Large intestine (tissue), 3 donors: Measurements from ENCODE around the gene THSD4. TPM values are rescaled to one million over a fixed set of nuclear protein-coding genes. Genes with fewer than 3 reads are reported as not detected.

Experiments used
- DNase-seq, 2 donors: peaks; one replicate each; pipeline versions ENCODE4 v3.0.0 to v3.0.0-alpha.2; 2013
- H3K27ac ChIP-seq: one replicate; pipeline ENCODE4 v1.5.1; 2013; ENCODE audit warnings: low read length
- H3K27me3 ChIP-seq: 2 replicates; pipeline ENCODE4 v1.6.1; 2013; ENCODE audit warnings: low read length; ENCODE audit not compliant: control insufficient read depth, insufficient read depth
- H3K36me3 ChIP-seq: 2 replicates; pipeline ENCODE4 v1.6.1; 2013; ENCODE audit warnings: low read length; ENCODE audit not compliant: control insufficient read depth, insufficient read depth
- H3K4me1 ChIP-seq: one replicate; pipeline ENCODE4 v1.6.1; 2013; ENCODE audit warnings: low read length; ENCODE audit not compliant: control insufficient read depth, insufficient read depth
- H3K4me3 ChIP-seq: one replicate; pipeline ENCODE4 v1.5.1; 2013; ENCODE audit warnings: low read length
- H3K9me3 ChIP-seq: one replicate; pipeline ENCODE4 v1.6.1; 2013; ENCODE audit warnings: mild to moderate bottlenecking, low read depth, low read length, moderate library complexity; ENCODE audit not compliant: control insufficient read depth
- WGBS: methylation state at CpG from one replicate; pipeline ENCODE4 v1.1.5; 2013; ENCODE audit warnings: low lambda C conversion rate; ENCODE audit not compliant: insufficient coverage; 5-methylcytosine and 5-hydroxymethylcytosine counted together
- polyA plus RNA-seq: library from polyadenylated mRNA; unstranded; fragments of 120-200 nt; gene quantifications from one replicate; pipeline ENCODE4 v1.2.1, GENCODE V29; 2013

The THSD4 gene
- polyA plus RNA-seq, 1 donor, result 17.5 TPM

GRCh38 chr15:71611553-71612396 lies 496.5 kb downstream of the THSD4 start:
- H3K4me3 ChIP-seq, result no peak overlapping the region
- no peaks in the 10 kb centered on the region for H3K4me1 ChIP-seq
- no CpG with 5 or more reads among the region's 6 CpGs for WGBS
- H3K27me3 ChIP-seq, result no peaks in the 10 kb centered on the region
- no peaks in the 10 kb centered on the region for H3K36me3 ChIP-seq
- H3K9me3 ChIP-seq, result no peaks in the 10 kb centered on the region
- H3K27ac ChIP-seq, result no peak overlapping the region
- DNase-seq, result no peak

DNA sequence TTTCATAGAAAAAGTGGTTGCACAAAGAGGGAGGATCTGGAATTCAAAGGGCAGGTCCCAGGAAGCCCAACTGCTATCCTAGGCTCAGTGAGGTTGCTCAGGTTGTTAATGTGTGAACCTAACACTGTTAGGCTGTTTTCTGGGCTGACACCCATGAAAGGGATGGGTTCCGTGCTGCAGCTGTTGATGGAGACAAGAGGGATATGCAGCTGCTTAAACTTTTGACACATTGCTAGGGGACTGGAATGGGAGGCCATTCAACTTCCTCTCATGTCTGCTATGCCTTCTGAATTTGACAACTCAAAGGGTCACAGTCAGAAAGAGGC lies 497.1 kb downstream of the THSD4 start:
- no CpG with 5 or more reads among the region's 1 CpG for WGBS
- Histone ChIP-seq H3K27me3 (no peaks in the 10 kb centered on the region), H3K4me1 (no peaks in the 10 kb centered on the region), H3K36me3 (no peaks in the 10 kb centered on the region), H3K4me3 (no peak overlapping the region), H3K27ac (no peak overlapping the region), H3K9me3 (no peaks in the 10 kb centered on the region)
- no peak for DNase-seq

DNA sequence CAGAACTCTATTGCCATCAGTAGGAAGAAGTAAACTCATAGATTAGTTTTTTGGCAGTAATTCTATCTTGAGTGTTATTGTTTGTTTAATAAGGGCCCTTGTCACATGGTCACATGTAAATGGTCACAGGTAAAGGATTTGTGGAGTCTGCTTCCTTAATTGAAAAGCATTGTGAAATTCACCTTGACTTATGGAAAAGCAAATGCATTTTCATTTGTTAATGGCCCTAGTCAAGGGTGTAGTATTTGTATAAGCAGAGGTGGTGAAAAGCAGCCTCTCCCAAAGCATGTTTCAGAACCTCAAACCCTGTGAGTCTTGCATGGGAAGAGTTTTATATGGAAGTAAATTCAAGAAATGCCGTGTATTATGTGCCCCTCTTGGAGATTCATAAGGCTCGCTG lies 497.6 kb downstream of the THSD4 start:
- H3K4me1 ChIP-seq, result no peaks in the 10 kb centered on the region
- H3K4me3 ChIP-seq, result no peak overlapping the region
- H3K36me3 ChIP-seq, result no peaks in the 10 kb centered on the region
- H3K27ac ChIP-seq, result no peak overlapping the region
- DNase-seq, result no peak
- H3K9me3 ChIP-seq, result no peaks in the 10 kb centered on the region
- WGBS, result 100% methylated on average over 1 of the region's 2 CpGs
- no peaks in the 10 kb centered on the region for H3K27me3 ChIP-seq

DNA sequence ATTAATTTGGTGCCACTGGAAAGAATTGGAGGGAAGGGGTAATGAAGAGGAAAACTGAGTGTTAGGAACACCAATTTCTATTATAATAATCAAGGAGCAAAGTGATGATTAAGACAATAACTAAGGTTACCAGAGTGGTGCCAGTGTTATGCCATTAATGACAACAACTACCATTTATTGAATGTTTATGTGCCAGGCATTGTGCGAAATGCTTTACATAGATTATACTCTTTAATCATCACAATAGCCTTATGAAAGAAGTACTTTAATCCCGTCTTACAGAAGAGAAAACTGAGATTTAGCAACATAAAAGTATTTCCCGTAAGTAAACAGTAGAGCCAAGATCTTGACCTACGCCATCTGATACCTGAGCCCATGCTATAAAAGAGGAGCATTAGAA lies 507.8 kb downstream of the THSD4 start:
- H3K4me3 ChIP-seq, result no peak overlapping the region

GRCh38 chr15:71626596-71627088 lies 511.4 kb downstream of the THSD4 start:
- H3K4me3 ChIP-seq, result no peak overlapping the region
- no peaks in the 10 kb centered on the region for H3K27me3 ChIP-seq
- H3K36me3 ChIP-seq, result no peaks in the 10 kb centered on the region
- H3K9me3 ChIP-seq, result no peaks in the 10 kb centered on the region
- WGBS, result 87% methylated on average over 3 of the region's 4 CpGs
- no peak for DNase-seq
- no peaks in the 10 kb centered on the region for H3K4me1 ChIP-seq
- H3K27ac ChIP-seq, result no peak overlapping the region

More for the DNA sequence above, 507.8 kb downstream of the THSD4 start:
- Histone ChIP-seq H3K27me3 (no peaks in the 10 kb centered on the region), H3K36me3 (no peaks in the 10 kb centered on the region), H3K4me1 (no peaks in the 10 kb centered on the region), H3K27ac (no peak overlapping the region), H3K9me3 (no peaks in the 10 kb centered on the region)
- 100% methylated on average over 3 of the region's 4 CpGs for WGBS
- no peak for DNase-seq

DNA sequence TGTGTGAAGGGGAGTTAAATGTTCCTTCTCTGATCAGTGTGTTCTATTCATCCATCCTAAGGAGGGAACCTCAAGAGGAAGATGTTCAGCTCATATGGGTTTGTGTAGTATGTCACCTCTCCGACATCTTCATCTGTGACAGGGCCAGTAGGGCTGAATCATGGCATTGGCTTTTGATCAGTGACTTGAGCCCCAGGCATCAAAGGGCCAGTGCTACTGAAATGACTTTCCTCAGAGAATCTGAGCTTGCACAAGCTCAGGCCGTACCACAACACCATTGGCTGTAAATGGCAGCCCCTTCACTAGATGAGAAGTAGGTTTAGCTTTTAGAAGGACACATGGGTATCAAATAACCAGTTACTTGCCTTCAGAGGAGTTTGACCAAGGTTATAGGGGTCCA lies 511.9 kb downstream of the THSD4 start:
- Histone ChIP-seq H3K4me1 (no peaks in the 10 kb centered on the region), H3K9me3 (no peaks in the 10 kb centered on the region), H3K27ac (no peak overlapping the region), H3K27me3 (no peaks in the 10 kb centered on the region), H3K36me3 (no peaks in the 10 kb centered on the region), H3K4me3 (no peak overlapping the region)
- no CpG with 5 or more reads among the region's 2 CpGs for WGBS
- no peak for DNase-seq

DNA sequence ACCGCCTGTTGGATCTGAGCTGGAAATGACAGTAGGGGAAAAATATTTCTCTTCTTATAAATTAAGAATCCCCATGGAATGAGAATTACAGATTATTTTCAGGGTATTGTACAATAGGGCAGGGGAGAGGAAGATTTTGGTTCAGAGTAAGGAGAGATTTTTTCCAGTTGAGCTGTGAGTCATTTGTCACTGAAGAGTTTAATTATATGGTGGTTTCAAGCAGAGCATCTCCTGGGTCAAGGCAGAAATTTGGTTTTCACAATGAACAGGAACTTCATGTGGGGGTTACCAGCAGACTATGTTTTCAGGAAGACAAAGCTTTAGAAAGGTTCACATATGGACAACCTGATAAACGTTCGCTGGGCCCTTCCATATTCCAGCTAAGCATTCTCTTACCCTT lies 512.3 kb downstream of the THSD4 start:
- Histone ChIP-seq H3K4me3 (no peak overlapping the region), H3K4me1 (no peaks in the 10 kb centered on the region), H3K36me3 (no peaks in the 10 kb centered on the region), H3K27me3 (no peaks in the 10 kb centered on the region), H3K27ac (no peak overlapping the region), H3K9me3 (no peaks in the 10 kb centered on the region)
- DNase-seq, result no peak
- WGBS, result no CpG with 5 or more reads among the region's 3 CpGs

GRCh38 chr15:71628988-71629770 lies 513.9 kb downstream of the THSD4 start:
- Histone ChIP-seq H3K4me3 (no peak overlapping the region), H3K27me3 (no peaks in the 10 kb centered on the region), H3K4me1 (no peaks in the 10 kb centered on the region), H3K9me3 (no peaks in the 10 kb centered on the region), H3K36me3 (no peaks in the 10 kb centered on the region), H3K27ac (no peak overlapping the region)
- DNase-seq, result no peak
- WGBS, result no CpG with 5 or more reads among the region's 11 CpGs

DNA sequence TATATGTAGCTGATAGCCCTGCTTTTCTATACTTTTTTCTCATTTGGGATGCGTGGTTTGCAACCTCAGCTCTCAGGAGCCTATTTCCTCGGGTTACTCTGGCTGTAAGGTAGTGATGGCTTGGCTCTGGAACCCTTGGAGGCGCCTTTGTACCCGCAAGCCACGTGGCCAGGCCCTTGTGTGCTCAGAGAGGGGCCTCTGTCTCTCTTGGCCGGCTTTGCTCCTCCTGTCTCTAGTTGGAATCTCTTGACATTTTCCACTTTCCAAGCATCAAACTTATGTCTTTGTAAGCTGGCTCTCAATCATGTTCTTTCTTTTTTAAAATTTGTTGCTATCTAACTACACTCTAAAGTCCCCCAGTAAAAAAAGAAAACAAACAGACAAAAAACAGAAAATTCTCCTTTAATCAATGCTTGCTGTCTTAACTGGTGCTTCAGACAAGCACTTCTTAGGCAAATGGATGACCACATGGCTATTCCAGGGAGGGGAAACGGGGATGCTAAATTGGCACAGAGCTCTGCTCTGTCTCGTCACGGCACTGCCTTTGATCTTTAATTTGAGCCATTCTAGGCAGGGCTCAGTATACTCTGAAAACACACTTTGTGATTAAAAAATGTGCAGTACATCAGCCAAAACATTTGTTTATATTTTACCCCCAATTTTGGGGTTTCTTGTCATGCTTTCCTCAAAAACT lies 514.7 kb downstream of the THSD4 start:
- DNase-seq, result no peak
- Histone ChIP-seq H3K4me3 (no peak overlapping the region), H3K4me1 (no peaks in the 10 kb centered on the region), H3K27me3 (no peaks in the 10 kb centered on the region), H3K27ac (no peak overlapping the region), H3K36me3 (no peaks in the 10 kb centered on the region), H3K9me3 (no peaks in the 10 kb centered on the region)
- no CpG with 5 or more reads among the region's 9 CpGs for WGBS

GRCh38 chr15:71630475-71630809 lies 515.2 kb downstream of the THSD4 start:
- no CpG with 5 or more reads among the region's 2 CpGs for WGBS
- no peaks in the 10 kb centered on the region for H3K4me1 ChIP-seq
- DNase-seq, result no peak
- no peak overlapping the region for H3K4me3 ChIP-seq
- H3K9me3 ChIP-seq, result no peaks in the 10 kb centered on the region
- no peaks in the 10 kb centered on the region for H3K36me3 ChIP-seq
- no peaks in the 10 kb centered on the region for H3K27me3 ChIP-seq
- H3K27ac ChIP-seq, result no peak overlapping the region
